Measurements from ENCODE around the gene VIPR2. TPM values are rescaled to one million over a fixed set of nuclear protein-coding genes. Genes with fewer than 3 reads are reported as not detected.
"Not testable (repeated sequence)": the region's sequence is repeated elsewhere in the genome, so short reads cannot be mapped to it uniquely, and the experiment has no call there.

The VIPR2 gene
- total RNA-seq, 2 donors from 2014 or later, result not detected

GRCh38 chr7:159127691-159128642, 16.7 kb downstream of the VIPR2 start:
- Mint-ChIP-seq H3K36me3 (ENCODE audit: low read depth) (no peaks in the 10 kb centered on the region), H3K4me3 (no peak overlapping the region), H3K27ac (no peak overlapping the region), H3K4me1 (no peaks in the 10 kb centered on the region), H3K27me3 (peaks cover 47% of the 10 kb centered on the region)
- no peak for DNase-seq
- no peak for ATAC-seq
- H3K9me3 ChIP-seq (ENCODE audit: control insufficient read depth, low read length, poor library complexity, severe bottlenecking), result no peaks in the 10 kb centered on the region

- DNase-seq (no peak), ATAC-seq (no peak)
- Mint-ChIP-seq H3K27me3 (peaks cover 49% of the 10 kb centered on the region), H3K4me3 (no peak overlapping the region), H3K27ac (no peak overlapping the region), H3K4me1 (no peaks in the 10 kb centered on the region), H3K36me3 (ENCODE audit: low read depth) (no peaks in the 10 kb centered on the region)
- H3K9me3 ChIP-seq (ENCODE audit: control insufficient read depth, low read length, poor library complexity, severe bottlenecking), result no peaks in the 10 kb centered on the region
These were observed 18.1 kb downstream of the VIPR2 start for GRCh38 chr7:159126311-159127260.

GRCh38 chr7:159125955-159126270, 18.8 kb downstream of the VIPR2 start:
- Mint-ChIP-seq H3K4me3 (no peak overlapping the region), H3K4me1 (no peaks in the 10 kb centered on the region), H3K36me3 (ENCODE audit: low read depth) (no peaks in the 10 kb centered on the region), H3K27me3 (peaks cover 46% of the 10 kb centered on the region), H3K27ac (no peak overlapping the region)
- ATAC-seq (no peak), DNase-seq (no peak)
- no peaks in the 10 kb centered on the region for H3K9me3 ChIP-seq (ENCODE audit: control insufficient read depth, low read length, poor library complexity, severe bottlenecking)

GRCh38 chr7:159125104-159125954, 19.3 kb downstream of the VIPR2 start:
- Mint-ChIP-seq H3K36me3 (ENCODE audit: low read depth) (no peaks in the 10 kb centered on the region), H3K4me1 (no peaks in the 10 kb centered on the region), H3K4me3 (no peak overlapping the region), H3K27ac (no peak overlapping the region), H3K27me3 (peaks cover 46% of the 10 kb centered on the region)
- DNase-seq (no peak), ATAC-seq (no peak)
- no peaks in the 10 kb centered on the region for H3K9me3 ChIP-seq (ENCODE audit: control insufficient read depth, low read length, poor library complexity, severe bottlenecking)

GRCh38 chr7:159123793-159124192, 20.9 kb downstream of the VIPR2 start:
- peaks cover 57% of the 10 kb centered on the region for H3K27me3 Mint-ChIP-seq
- H3K27ac Mint-ChIP-seq; H3K4me3 Mint-ChIP-seq; H3K36me3 Mint-ChIP-seq (ENCODE audit: low read depth); H3K4me1 Mint-ChIP-seq; ATAC-seq; H3K9me3 ChIP-seq (ENCODE audit: control insufficient read depth, low read length, poor library complexity, severe bottlenecking); DNase-seq: not testable (repeated sequence)

GRCh38 chr7:159123294-159123693, 21.4 kb downstream of the VIPR2 start:
- not testable (repeated sequence) for H3K4me3 Mint-ChIP-seq; H3K36me3 Mint-ChIP-seq (ENCODE audit: low read depth); H3K27ac Mint-ChIP-seq; H3K4me1 Mint-ChIP-seq; DNase-seq; H3K9me3 ChIP-seq (ENCODE audit: control insufficient read depth, low read length, poor library complexity, severe bottlenecking); ATAC-seq
- H3K27me3 Mint-ChIP-seq, result peaks cover 55% of the 10 kb centered on the region

- no peaks in the 10 kb centered on the region for H3K36me3 Mint-ChIP-seq (ENCODE audit: low read depth)
- H3K4me3 Mint-ChIP-seq, result no peak overlapping the region
- ATAC-seq (no peak), DNase-seq (no peak)
- H3K4me1 Mint-ChIP-seq, result no peaks in the 10 kb centered on the region
- H3K27ac Mint-ChIP-seq, result no peak overlapping the region
- H3K27me3 Mint-ChIP-seq, result peaks cover 51% of the 10 kb centered on the region
- no peaks in the 10 kb centered on the region for H3K9me3 ChIP-seq (ENCODE audit: control insufficient read depth, low read length, poor library complexity, severe bottlenecking)
These were observed 22.4 kb downstream of the VIPR2 start for GRCh38 chr7:159122276-159122675.

- H3K27ac Mint-ChIP-seq, result no peak overlapping the region
- H3K9me3 ChIP-seq (ENCODE audit: control insufficient read depth, low read length, poor library complexity, severe bottlenecking), result no peaks in the 10 kb centered on the region
- ATAC-seq (no peak), DNase-seq (no peak)
- H3K27me3 Mint-ChIP-seq, result peaks cover 57% of the 10 kb centered on the region
- no peak overlapping the region for H3K4me3 Mint-ChIP-seq
- no peaks in the 10 kb centered on the region for H3K4me1 Mint-ChIP-seq
- no peaks in the 10 kb centered on the region for H3K36me3 Mint-ChIP-seq (ENCODE audit: low read depth)
These were observed 23.2 kb downstream of the VIPR2 start for GRCh38 chr7:159121476-159121875.

- H3K27me3 Mint-ChIP-seq, result peaks cover 53% of the 10 kb centered on the region
- H3K4me1 Mint-ChIP-seq, result no peaks in the 10 kb centered on the region
- ATAC-seq (no peak), DNase-seq (no peak)
- H3K9me3 ChIP-seq (ENCODE audit: control insufficient read depth, low read length, poor library complexity, severe bottlenecking), result no peaks in the 10 kb centered on the region
- H3K4me3 Mint-ChIP-seq, result no peak overlapping the region
- no peak overlapping the region for H3K27ac Mint-ChIP-seq
- H3K36me3 Mint-ChIP-seq (ENCODE audit: low read depth), result no peaks in the 10 kb centered on the region
These were observed 23.6 kb downstream of the VIPR2 start for GRCh38 chr7:159121068-159121467.

- H3K4me3 Mint-ChIP-seq, result no peak overlapping the region
- ATAC-seq, result no peak
- no peaks in the 10 kb centered on the region for H3K4me1 Mint-ChIP-seq
- H3K27ac Mint-ChIP-seq, result no peak overlapping the region
- H3K27me3 Mint-ChIP-seq, result peaks cover 53% of the 10 kb centered on the region
- no peaks in the 10 kb centered on the region for H3K36me3 Mint-ChIP-seq (ENCODE audit: low read depth)
- H3K9me3 ChIP-seq (ENCODE audit: control insufficient read depth, low read length, poor library complexity, severe bottlenecking), result no peaks in the 10 kb centered on the region
- no peak for DNase-seq
These were observed 24.1 kb downstream of the VIPR2 start for GRCh38 chr7:159120540-159120919.

GRCh38 chr7:159119851-159120539, 24.7 kb downstream of the VIPR2 start:
- Mint-ChIP-seq H3K27ac (no peak overlapping the region), H3K27me3 (peaks cover 50% of the 10 kb centered on the region), H3K4me1 (no peaks in the 10 kb centered on the region), H3K36me3 (ENCODE audit: low read depth) (no peaks in the 10 kb centered on the region), H3K4me3 (no peak overlapping the region)
- ATAC-seq, result no peak
- no peak for DNase-seq
- no peaks in the 10 kb centered on the region for H3K9me3 ChIP-seq (ENCODE audit: control insufficient read depth, low read length, poor library complexity, severe bottlenecking)

- Mint-ChIP-seq H3K27me3 (peaks cover 44% of the 10 kb centered on the region), H3K36me3 (ENCODE audit: low read depth) (no peaks in the 10 kb centered on the region), H3K4me3 (no peak overlapping the region), H3K4me1 (peaks cover 3% of the 10 kb centered on the region), H3K27ac (no peak overlapping the region)
- no peaks in the 10 kb centered on the region for H3K9me3 ChIP-seq (ENCODE audit: control insufficient read depth, low read length, poor library complexity, severe bottlenecking)
- ATAC-seq, result no peak
- DNase-seq, result no peak
These were observed 25.5 kb downstream of the VIPR2 start for GRCh38 chr7:159119026-159119741.
